ENCODE measurements around the gene POLG.
"Not testable (repeated sequence)": the region's sequence is repeated elsewhere in the genome, so short reads cannot be mapped to it uniquely, and the experiment has no call there.

The POLG gene

GRCh38 chr15:89282631-89283030 is 52.0 kb downstream of the POLG start:
- DNase-seq (ENCODE audit: low read depth in 2 of 2), result no peak

- no peak for DNase-seq (ENCODE audit: low read depth in 2 of 2)
These were observed 56.3 kb downstream of the POLG start for GRCh38 chr15:89278307-89278706.

GRCh38 chr15:89277281-89277680 is 57.3 kb downstream of the POLG start:
- DNase-seq (ENCODE audit: low read depth in 2 of 2), result not testable (repeated sequence)
